ENCODE measurements around the gene ADARB1.

The ADARB1 gene

GRCh38 chr21:45178971-45179370, 104.6 kb downstream of the ADARB1 start:
- DNase-seq = no peak

GRCh38 chr21:45179568-45180245, 105.3 kb downstream of the ADARB1 start:
- DNase-seq = no peak

GRCh38 chr21:45180246-45180599, 105.8 kb downstream of the ADARB1 start:
- DNase-seq = no peak

GRCh38 chr21:45182958-45183357, 108.6 kb downstream of the ADARB1 start:
- no peak for DNase-seq

- no peak for DNase-seq
Measured at GRCh38 chr21:45183852-45184251, 109.5 kb downstream of the ADARB1 start.

GRCh38 chr21:45184869-45185268, 110.5 kb downstream of the ADARB1 start:
- no peak for DNase-seq

GRCh38 chr21:45186709-45187108, 112.3 kb downstream of the ADARB1 start:
- DNase-seq = no peak

GRCh38 chr21:45187646-45188045, 113.3 kb downstream of the ADARB1 start:
- no peak for DNase-seq

- no peak for DNase-seq
Measured at GRCh38 chr21:45190013-45190412, 115.6 kb downstream of the ADARB1 start.

- no peak for DNase-seq
Measured at GRCh38 chr21:45192332-45192731, 118.0 kb downstream of the ADARB1 start.

GRCh38 chr21:45196620-45197019, 122.2 kb downstream of the ADARB1 start:
- no peak for DNase-seq

- DNase-seq = no peak
Measured at GRCh38 chr21:45199201-45199600, 124.8 kb downstream of the ADARB1 start.

GRCh38 chr21:45200031-45200430, 125.7 kb downstream of the ADARB1 start:
- no peak for DNase-seq

GRCh38 chr21:45200581-45201296, 126.4 kb downstream of the ADARB1 start:
- DNase-seq = no peak

GRCh38 chr21:45202344-45202743, 128.0 kb downstream of the ADARB1 start:
- DNase-seq = no peak

GRCh38 chr21:45202889-45203288, 128.5 kb downstream of the ADARB1 start:
- DNase-seq = no peak

- no peak for DNase-seq
Measured at GRCh38 chr21:45203983-45204382, 129.6 kb downstream of the ADARB1 start.

GRCh38 chr21:45204395-45204794, 130.0 kb downstream of the ADARB1 start:
- no peak for DNase-seq

GRCh38 chr21:45207839-45208626, 133.7 kb downstream of the ADARB1 start:
- peak in 1 of 3 experiments; percentile 9 for DNase-seq

GRCh38 chr21:45208627-45208951, 134.2 kb downstream of the ADARB1 start:
- no peak for DNase-seq

GRCh38 chr21:45209046-45209445, 134.7 kb downstream of the ADARB1 start:
- DNase-seq = no peak

- DNase-seq = no peak
Measured at GRCh38 chr21:45209685-45210284, 135.4 kb downstream of the ADARB1 start.

GRCh38 chr21:45210461-45210983, 136.1 kb downstream of the ADARB1 start:
- DNase-seq = no peak

All from NCI-H1417 (cell line).